BLaER1 treated with 17β-estradiol and CSF1 and Interleukin-3, amounts not matched to agents 10 nM and 100 nM (cell line): ENCODE results near the gene GPR78.
"Not testable (repeated sequence)": the region's sequence is repeated elsewhere in the genome, so short reads cannot be mapped to it uniquely, and the experiment has no call there.

Experiments
- H3K27ac ChIP-seq, 11 experiments: shearing (Covaris generic); formaldehyde crosslinking; 2 replicates each; pipeline ENCODE4 v1.8.1; 2022
- H3K27me3 ChIP-seq, 11 experiments: shearing (Covaris generic); formaldehyde crosslinking; 2 replicates each; pipeline ENCODE4 v1.8.1; 2022
- H3K36me3 ChIP-seq, 11 experiments: shearing (Covaris generic); formaldehyde crosslinking; 2 replicates each; pipeline ENCODE4 v1.8.1; 2022
- H3K4me1 ChIP-seq, 10 experiments: shearing (Covaris generic); formaldehyde crosslinking; 2 replicates each; pipeline ENCODE4 v1.8.1; 2022
- H3K4me2 ChIP-seq, 11 experiments: shearing (Covaris generic); formaldehyde crosslinking; 2 replicates each; pipeline ENCODE4 v1.8.1; 2022
- H3K4me3 ChIP-seq, 10 experiments: shearing (Covaris generic); formaldehyde crosslinking; 2 replicates each; pipeline ENCODE4 v1.8.1; 2022
- H3K9ac ChIP-seq, 11 experiments: shearing (Covaris generic); formaldehyde crosslinking; 2 replicates each; pipeline ENCODE4 v1.8.1; 2022
- H3K9me3 ChIP-seq, 11 experiments: shearing (Covaris generic); formaldehyde crosslinking; replicated peaks in 1 of 11; 2 replicates each; pipeline ENCODE4 v1.8.1; 2022
- H4K20me1 ChIP-seq, 11 experiments: shearing (Covaris generic); formaldehyde crosslinking; 2 replicates each; pipeline ENCODE4 v1.8.1; 2022
- Cebpa-rat ChIP-seq, 11 experiments: shearing (Covaris generic); IDR thresholded peaks; 2 replicates each; pipeline ENCODE4 v1.8.1; 2022

The GPR78 gene

DNA sequence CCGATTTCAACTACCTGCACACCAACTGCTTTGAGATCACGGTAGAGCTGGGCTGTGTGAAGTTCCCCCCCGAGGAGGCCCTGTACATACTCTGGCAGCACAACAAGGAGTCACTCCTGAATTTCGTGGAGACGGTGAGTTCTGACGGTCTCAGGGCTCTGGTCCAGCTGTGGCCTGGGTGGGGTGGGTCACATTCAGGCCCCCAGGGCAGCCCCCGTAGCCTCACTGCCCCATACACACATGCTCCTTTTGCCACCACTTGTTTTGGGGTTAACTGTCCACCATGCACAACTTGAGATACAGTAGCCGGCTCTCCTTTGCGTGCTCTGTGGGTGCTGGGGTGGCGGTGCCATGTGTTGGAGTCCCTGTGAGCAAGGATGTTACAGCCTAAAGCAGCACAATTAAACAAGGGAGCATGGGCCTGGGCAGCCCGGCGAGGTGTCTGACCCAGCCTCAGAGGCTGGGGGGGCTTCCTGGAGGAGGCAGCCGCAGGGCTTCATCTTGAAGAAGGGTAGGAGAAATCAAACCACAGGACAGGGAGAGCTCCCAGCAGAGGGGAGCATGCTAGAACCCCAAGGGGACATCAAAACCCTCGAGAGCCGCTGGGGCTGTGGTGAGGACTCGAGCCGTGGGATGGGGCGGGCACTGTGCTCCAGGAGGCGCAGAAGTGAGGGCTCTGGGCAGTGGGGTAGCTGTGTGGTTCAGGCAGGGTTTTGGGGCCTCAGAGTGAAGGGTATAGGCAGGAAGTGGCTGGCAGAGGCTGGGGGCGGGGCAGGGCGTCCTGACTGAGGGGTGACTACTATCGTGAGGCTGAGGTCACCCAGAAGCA is 34.4 kb downstream of the GPR78 start:
- Histone ChIP-seq H3K9me3 (no peaks in the 10 kb centered on the region), H3K4me3 (no peak overlapping the region), H3K27me3 (peaks cover 0 to 32% (median 26%) of the 10 kb centered on the region in 11 experiments; a peak in 17 of 22 replicates), H3K36me3 (no peaks in the 10 kb centered on the region), H3K4me2 (peak overlapping the region; percentile 51 to 86 (median 63)), H3K4me1 (peaks cover 9 to 75% (median 56%) of the 10 kb centered on the region in 10 experiments), H3K27ac (no peak overlapping the region), H3K9ac (peak overlapping the region in 2 of 11 experiments; percentile 11 to 13; a peak in 1 of 22 replicates), H4K20me1 (peaks cover 0 to 39% (median 5%) of the 10 kb centered on the region in 11 experiments; a peak in 11 of 22 replicates)
- no peak for TF ChIP-seq Cebpa-rat (IDR thresholded peaks at IDR 0.05)

DNA sequence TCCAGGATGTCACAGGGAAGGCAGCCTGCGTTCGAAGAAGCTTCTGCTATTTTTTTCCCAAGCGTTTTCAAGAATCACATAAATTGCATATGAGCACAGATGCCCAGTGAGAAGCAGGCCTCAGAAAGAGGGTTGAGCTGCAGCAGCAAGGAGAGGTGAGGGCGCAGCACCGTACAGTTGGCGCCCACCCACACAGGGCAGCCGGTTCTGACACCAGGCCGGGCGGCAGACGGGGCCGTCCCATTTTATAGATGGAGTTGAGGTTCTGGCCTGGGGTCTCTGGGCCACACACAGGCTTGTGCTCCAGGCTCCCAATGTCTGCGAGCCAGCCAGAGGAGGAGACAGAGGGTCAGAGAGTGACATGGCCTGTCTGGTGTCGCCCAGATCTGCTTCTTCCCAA is 35.2 kb downstream of the GPR78 start:
- H3K27ac ChIP-seq, result no peak overlapping the region
- H3K9ac ChIP-seq, result peak overlapping the region in 1 of 11 experiments; percentile 11; a peak in 1 of 22 replicates
- no peak overlapping the region for H3K4me3 ChIP-seq
- peaks cover 9 to 67% (median 48%) of the 10 kb centered on the region in 10 experiments for H3K4me1 ChIP-seq
- H3K27me3 ChIP-seq, result peaks cover 0 to 30% (median 24%) of the 10 kb centered on the region in 11 experiments; a peak in 16 of 22 replicates
- peak overlapping the region in 9 of 11 experiments; percentile 57 to 86 (median 70); a peak in 18 of 22 replicates for H3K4me2 ChIP-seq
- TF ChIP-seq Cebpa-rat (IDR thresholded peaks at IDR 0.05), result no peak
- H3K36me3 ChIP-seq, result no peaks in the 10 kb centered on the region
- peaks cover 0 to 31% (median 0%) of the 10 kb centered on the region in 11 experiments; a peak in 7 of 22 replicates for H4K20me1 ChIP-seq
- H3K9me3 ChIP-seq, result no peaks in the 10 kb centered on the region

DNA sequence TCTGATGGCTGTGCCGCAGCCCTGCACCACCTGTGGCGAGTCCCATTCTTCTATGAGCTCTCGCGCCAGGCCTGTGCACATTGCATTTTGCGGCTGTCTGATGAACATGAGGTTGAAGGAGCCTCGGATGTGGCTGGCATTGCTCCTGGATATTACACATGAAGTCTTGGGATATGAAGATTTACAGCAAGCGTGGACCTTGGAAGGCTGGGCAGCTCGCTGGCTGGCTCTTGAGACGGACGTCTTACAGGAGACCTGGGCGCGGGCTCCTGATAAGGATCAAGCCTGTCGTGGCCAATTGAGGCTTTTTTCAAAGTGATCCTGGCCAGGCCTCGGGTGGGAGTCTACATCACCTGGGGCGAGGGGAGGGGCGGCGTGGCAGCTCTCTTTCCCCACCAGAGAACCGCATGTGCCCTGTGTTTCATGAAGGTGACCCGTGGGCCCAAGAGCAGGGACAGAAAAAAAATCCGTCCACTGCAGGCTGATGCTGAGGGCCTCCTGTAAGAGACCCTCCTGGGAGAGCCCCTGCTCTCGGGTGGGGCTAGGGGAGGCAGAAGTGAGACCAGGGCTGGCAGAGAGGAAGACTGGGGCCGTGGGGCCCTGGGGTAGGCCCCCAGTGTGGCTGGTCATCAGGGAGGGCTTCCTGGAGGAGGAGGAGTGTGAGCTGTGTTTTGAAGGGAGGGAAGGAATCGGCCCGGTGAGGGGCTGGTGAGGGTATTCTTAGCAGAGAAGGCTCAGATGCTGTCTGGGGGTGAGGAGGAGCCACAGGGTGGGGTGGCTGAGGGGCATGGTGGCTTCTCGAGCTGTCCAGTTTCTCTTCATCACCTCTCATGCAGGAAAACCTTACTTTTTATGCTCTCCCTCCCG is 36.0 kb downstream of the GPR78 start:
- Histone ChIP-seq H3K9ac (no peak overlapping the region), H3K27ac (no peak overlapping the region), H3K9me3 (no peaks in the 10 kb centered on the region), H3K27me3 (peaks cover 0 to 30% (median 21%) of the 10 kb centered on the region in 11 experiments; a peak in 16 of 22 replicates), H4K20me1 (peaks cover 0 to 23% (median 0%) of the 10 kb centered on the region in 11 experiments; a peak in 5 of 22 replicates), H3K4me3 (no peak overlapping the region), H3K36me3 (no peaks in the 10 kb centered on the region), H3K4me2 (peak overlapping the region in 8 of 11 experiments; percentile 57 to 86 (median 76); a peak in 13 of 22 replicates), H3K4me1 (peaks cover 9 to 59% (median 40%) of the 10 kb centered on the region in 10 experiments)
- no peak for TF ChIP-seq Cebpa-rat (IDR thresholded peaks at IDR 0.05)

DNA sequence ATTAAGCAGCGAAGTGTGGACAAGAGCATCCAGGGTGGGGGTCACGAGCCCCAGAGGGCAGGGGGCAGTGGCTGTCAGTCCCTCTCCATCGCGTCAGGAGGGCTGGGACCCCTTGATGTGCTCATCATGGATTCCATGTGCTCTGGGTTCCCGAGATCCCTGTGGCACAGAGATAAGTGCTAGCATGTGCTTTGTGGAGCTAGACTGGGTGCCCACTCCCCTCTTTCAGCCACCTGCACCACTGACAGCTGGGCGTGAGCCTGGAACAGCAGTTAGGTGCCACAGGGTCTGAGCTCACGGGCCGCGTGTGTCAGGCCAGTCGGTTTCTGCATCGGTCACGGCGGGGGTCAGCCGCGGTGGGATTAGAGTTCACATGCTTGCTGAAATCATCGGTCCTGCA is 36.6 kb downstream of the GPR78 start:
- Histone ChIP-seq H3K4me1 (peaks cover 9 to 52% (median 33%) of the 10 kb centered on the region in 10 experiments), H3K27me3 (peaks cover 0 to 30% (median 21%) of the 10 kb centered on the region in 11 experiments; a peak in 16 of 22 replicates), H3K36me3 (no peaks in the 10 kb centered on the region), H3K9me3 (no peaks in the 10 kb centered on the region), H3K9ac (no peak overlapping the region), H4K20me1 (peaks cover 0 to 18% (median 0%) of the 10 kb centered on the region in 11 experiments; a peak in 4 of 22 replicates), H3K27ac (no peak overlapping the region), H3K4me3 (no peak overlapping the region), H3K4me2 (peak overlapping the region in 1 of 11 experiments; percentile 81; a peak in 1 of 22 replicates)
- TF ChIP-seq Cebpa-rat (IDR thresholded peaks at IDR 0.05), result no peak

DNA sequence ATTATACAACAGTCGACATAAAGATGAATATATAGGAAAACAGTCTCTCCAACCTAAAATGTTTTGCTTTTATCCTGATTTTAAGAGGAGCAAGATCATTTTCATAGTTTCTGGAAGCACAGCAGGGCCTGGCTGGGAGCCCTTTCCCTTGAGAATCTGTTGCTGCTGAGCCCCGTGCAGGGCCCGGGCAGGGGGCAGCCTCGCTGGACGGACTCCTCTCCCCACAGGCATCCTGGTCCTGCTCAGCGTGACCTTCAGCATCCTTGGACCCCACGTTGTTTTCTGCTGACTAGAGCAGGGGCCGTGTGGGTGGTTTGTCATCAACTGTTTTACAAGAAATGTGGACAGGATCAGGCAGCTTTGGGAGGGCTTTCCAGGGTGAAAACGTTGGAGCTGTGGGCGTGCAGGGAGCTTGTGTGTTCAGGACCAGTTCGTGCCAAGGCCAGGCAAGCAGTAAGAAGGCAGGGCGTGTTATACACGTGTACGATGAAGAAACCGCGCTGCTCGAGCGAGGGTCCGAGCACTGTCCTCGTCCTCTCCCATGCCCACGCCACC is 37.4 kb downstream of the GPR78 start:
- Histone ChIP-seq H3K4me1 (peaks cover 9 to 47% (median 30%) of the 10 kb centered on the region in 10 experiments), H3K9ac (no peak overlapping the region), H3K36me3 (no peaks in the 10 kb centered on the region), H3K27ac (no peak overlapping the region), H3K27me3 (peaks cover 0 to 29% (median 21%) of the 10 kb centered on the region in 11 experiments; a peak in 16 of 22 replicates), H3K4me2 (no peak overlapping the region), H3K9me3 (no peaks in the 10 kb centered on the region), H4K20me1 (peaks cover 0 to 18% (median 0%) of the 10 kb centered on the region in 11 experiments; a peak in 4 of 22 replicates), H3K4me3 (no peak overlapping the region)
- TF ChIP-seq Cebpa-rat (IDR thresholded peaks at IDR 0.05), result no peak

DNA sequence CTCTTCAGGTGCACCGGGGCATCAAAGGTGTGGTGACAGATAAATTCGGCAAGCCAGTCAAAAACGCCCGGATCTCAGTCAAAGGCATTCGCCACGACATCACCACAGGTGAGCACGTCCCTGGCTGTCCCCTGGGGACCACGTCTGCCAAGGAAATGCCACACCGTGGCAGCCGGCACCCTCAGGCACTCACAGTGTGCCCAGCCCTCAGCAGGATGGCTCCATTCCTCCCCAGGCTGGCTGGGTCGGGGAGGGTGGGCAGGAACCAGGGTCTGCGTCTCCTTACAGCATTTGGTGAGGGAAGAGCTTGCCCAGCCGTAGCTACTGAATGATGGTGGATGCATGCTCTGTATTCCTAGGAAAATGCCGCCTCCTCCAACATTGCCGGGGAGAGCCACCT is 38.2 kb downstream of the GPR78 start:
- H3K4me3 ChIP-seq, result no peak overlapping the region
- no peak overlapping the region for H3K4me2 ChIP-seq
- TF ChIP-seq Cebpa-rat (IDR thresholded peaks at IDR 0.05), result no peak
- H3K27ac ChIP-seq, result no peak overlapping the region
- no peaks in the 10 kb centered on the region for H3K36me3 ChIP-seq
- no peaks in the 10 kb centered on the region for H3K9me3 ChIP-seq
- H3K9ac ChIP-seq, result no peak overlapping the region
- peaks cover 0 to 25% (median 19%) of the 10 kb centered on the region in 11 experiments; a peak in 15 of 22 replicates for H3K27me3 ChIP-seq
- H3K4me1 ChIP-seq, result peaks cover 9 to 39% (median 27%) of the 10 kb centered on the region in 10 experiments
- peaks cover 0 to 16% (median 0%) of the 10 kb centered on the region in 11 experiments; a peak in 4 of 22 replicates for H4K20me1 ChIP-seq

DNA sequence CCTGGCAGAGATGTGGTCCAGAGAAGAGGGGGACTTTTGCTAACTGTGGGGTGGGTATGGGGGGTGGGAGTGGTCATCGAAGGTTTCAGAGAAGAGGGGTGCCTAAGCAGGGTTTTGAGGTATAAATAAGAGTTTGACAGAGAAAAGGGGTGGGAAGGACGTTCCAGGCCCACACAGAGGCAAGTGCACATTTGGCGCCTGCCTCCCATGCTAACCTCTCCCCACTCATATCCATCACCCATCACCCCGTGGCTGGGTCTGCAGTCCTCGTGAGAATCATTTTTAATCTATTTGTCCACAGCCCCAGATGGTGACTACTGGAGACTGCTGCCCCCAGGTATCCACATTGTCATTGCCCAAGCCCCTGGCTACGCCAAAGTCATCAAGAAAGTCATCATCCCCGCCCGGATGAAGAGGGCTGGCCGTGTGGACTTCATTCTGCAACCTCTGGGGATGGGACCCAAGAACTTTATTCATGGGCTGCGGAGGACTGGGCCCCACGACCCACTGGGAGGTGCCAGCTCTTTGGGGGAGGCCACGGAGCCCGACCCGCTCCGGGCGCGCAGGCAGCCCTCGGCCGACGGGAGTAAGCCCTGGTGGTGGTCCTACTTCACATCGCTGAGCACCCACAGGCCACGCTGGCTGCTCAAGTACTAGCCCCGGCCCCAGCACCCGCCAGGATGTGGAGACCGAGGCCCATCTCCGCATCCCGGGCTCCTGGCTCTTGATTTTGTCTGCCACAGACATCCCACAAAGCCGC is 38.9 kb downstream of the GPR78 start:
- Histone ChIP-seq H3K9me3 (no peaks in the 10 kb centered on the region), H3K27me3 (peaks cover 0 to 25% (median 18%) of the 10 kb centered on the region in 11 experiments; a peak in 15 of 22 replicates), H3K4me2 (no peak overlapping the region), H3K9ac (no peak overlapping the region), H3K36me3 (no peaks in the 10 kb centered on the region), H3K4me3 (no peak overlapping the region), H3K27ac (no peak overlapping the region), H4K20me1 (peaks cover 0 to 10% (median 0%) of the 10 kb centered on the region in 11 experiments; a peak in 4 of 22 replicates), H3K4me1 (peaks cover 9 to 32% (median 19%) of the 10 kb centered on the region in 10 experiments)
- no peak for TF ChIP-seq Cebpa-rat (IDR thresholded peaks at IDR 0.05)

DNA sequence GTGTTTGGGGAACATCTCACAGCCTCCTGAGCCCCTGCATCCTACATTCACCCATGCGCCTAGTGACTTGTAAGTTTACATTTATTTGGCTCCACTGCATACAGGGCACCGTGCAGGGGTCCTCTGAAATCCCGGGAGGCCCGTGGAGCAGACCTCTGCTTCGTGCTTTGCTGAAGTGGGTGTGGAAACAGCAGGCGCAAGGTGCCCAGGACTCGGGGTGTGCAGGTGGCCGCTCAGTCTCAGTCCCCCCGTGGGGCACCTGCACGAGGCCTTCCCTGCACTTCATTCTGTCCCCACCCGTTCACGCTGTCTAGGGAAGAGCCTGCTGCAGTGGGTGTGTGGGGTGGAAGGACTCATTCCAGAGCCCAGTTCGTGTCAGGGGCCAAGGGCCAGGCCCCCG is 40.9 kb downstream of the GPR78 start:
- not testable (repeated sequence) for H3K9me3 ChIP-seq, H4K20me1 ChIP-seq, H3K4me2 ChIP-seq, H3K36me3 ChIP-seq, H3K27ac ChIP-seq, H3K4me3 ChIP-seq, H3K9ac ChIP-seq
- Histone ChIP-seq H3K27me3 (peaks cover 0 to 21% (median 13%) of the 10 kb centered on the region in 11 experiments; a peak in 14 of 22 replicates), H3K4me1 (peaks cover 0 to 12% (median under 1%) of the 10 kb centered on the region in 10 experiments; a peak in 7 of 20 replicates)

DNA sequence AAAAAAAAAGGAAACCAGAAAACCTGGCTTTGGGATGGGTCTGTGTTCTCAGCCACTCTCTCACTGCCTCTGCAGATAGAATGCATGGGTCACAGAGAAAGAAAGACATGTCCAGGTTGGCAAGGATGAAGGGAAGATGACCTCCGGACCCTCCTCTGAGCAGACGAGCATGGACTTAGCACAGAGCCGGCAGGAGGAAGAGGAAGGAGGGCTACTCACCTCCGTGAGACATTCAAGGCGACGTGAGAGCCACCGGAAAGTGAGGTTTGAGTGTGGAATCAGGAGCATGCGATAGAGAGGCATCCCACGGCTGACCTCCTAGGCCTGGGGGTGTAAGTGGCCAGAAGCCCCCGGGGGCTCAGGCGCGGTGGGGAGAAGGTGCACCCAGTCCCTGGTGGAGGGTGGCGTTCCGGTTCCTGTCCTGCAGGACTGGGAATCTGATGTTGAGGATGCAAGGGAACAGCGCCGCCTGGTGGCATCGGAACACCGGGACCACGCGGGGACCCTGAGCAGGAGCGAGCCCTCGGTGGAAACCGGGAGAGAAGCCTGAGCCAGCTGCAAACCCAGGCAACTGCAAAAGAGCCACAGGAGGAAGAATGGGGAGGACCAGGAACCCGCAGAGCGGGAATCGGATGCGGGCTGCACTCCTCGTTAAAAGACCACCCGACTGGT is 44.5 kb downstream of the GPR78 start:
- not testable (repeated sequence) for H3K27ac ChIP-seq, H3K4me2 ChIP-seq, H4K20me1 ChIP-seq, H3K4me3 ChIP-seq, H3K4me1 ChIP-seq, H3K9me3 ChIP-seq, H3K27me3 ChIP-seq, H3K36me3 ChIP-seq, H3K9ac ChIP-seq

DNA sequence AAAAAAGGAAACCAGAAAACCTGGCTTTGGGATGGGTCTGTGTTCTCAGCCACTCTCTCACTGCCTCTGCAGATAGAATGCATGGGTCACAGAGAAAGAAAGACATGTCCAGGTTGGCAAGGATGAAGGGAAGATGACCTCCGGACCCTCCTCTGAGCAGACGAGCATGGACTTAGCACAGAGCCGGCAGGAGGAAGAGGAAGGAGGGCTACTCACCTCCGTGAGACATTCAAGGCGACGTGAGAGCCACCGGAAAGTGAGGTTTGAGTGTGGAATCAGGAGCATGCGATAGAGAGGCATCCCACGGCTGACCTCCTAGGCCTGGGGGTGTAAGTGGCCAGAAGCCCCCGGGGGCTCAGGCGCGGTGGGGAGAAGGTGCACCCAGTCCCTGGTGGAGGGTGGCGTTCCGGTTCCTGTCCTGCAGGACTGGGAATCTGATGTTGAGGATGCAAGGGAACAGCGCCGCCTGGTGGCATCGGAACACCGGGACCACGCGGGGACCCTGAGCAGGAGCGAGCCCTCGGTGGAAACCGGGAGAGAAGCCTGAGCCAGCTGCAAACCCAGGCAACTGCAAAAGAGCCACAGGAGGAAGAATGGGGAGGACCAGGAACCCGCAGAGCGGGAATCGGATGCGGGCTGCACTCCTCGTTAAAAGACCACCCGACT is 50.2 kb downstream of the GPR78 start:
- not testable (repeated sequence) for H3K36me3 ChIP-seq, H3K27me3 ChIP-seq

DNA sequence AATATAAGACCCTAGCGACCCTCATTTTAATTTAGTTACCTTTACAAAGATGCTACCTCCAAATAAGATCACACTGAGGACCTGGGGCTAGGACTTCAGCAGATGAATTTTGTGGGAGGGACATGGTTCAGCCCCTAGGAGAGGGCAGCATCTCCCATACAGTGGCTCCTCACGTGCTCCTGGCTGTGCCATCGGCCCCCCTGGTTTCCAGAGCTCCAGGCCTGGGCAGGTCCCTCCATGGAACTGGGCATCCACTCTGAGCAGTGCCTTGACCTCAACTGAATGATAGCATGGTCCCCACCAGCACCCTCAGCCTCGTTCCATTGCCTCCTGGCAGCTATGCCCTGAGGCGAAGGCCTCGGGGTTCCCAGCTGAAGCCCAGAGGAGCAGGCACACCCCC is 51.7 kb downstream of the GPR78 start:
- not testable (repeated sequence) for H3K27ac ChIP-seq, H3K36me3 ChIP-seq, H3K9ac ChIP-seq, H3K9me3 ChIP-seq, H4K20me1 ChIP-seq, H3K27me3 ChIP-seq, H3K4me2 ChIP-seq, H3K4me1 ChIP-seq, H3K4me3 ChIP-seq

More for the DNA sequence above, 50.2 kb downstream of the GPR78 start:
- H3K27ac ChIP-seq, H3K4me3 ChIP-seq, H3K9ac ChIP-seq, H3K9me3 ChIP-seq, H3K4me2 ChIP-seq, H4K20me1 ChIP-seq, H3K4me1 ChIP-seq: not testable (repeated sequence)
